ENCODE data around the gene TSSK3. TPM values are rescaled to one million over a fixed set of nuclear protein-coding genes. Genes with fewer than 3 reads are reported as not detected.

The TSSK3 gene
- total and polyA plus RNA-seq, 9 donors = 0.78 to 12.4 (median 4.0) TPM

DNA sequence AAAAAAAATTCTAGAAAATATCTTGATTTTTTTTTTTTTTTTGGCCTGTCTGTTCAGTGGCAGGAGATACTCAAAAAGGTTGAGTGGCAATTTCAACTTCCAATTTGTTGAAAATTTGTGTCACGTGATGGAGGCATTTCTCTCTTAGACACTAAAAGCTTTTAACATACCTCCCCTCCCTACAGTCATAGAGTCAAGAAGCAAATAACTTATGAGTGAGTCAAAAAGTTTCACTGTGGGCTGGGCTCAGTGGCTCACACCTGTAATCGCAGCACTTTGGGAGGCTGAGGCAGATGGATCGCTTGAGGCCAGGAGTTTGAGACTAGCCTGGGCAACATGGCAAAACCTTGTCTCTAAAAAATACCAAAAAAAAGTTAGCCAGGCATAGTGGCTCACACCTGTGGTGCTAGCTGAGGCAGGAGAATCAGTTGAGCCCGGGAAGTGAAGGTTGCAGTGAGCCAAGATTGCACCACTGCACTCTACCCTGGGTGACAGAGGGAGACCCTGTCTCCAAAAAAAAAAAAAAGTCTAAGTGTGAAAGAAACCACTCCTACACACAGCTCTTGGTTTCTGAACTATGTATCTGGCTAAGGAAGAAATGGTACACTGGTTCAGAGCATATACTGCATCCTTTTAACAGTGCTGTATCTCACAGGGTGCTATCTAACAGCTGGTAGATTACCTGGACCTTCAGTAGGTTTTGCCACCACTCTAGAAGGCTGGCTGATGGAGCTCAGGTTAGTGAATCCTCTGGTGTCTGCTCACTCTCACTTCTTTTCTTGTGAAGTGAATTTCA is 43.5 kb downstream of the TSSK3 start:
- H3K36me3 ChIP-seq = no peaks in the 10 kb centered on the region
- TF ChIP-seq POLR2A (IDR thresholded peaks at IDR 0.05) = no peak
- no peak for TF ChIP-seq EP300 (IDR thresholded peaks at IDR 0.05)
- TF ChIP-seq, protein P1, sequence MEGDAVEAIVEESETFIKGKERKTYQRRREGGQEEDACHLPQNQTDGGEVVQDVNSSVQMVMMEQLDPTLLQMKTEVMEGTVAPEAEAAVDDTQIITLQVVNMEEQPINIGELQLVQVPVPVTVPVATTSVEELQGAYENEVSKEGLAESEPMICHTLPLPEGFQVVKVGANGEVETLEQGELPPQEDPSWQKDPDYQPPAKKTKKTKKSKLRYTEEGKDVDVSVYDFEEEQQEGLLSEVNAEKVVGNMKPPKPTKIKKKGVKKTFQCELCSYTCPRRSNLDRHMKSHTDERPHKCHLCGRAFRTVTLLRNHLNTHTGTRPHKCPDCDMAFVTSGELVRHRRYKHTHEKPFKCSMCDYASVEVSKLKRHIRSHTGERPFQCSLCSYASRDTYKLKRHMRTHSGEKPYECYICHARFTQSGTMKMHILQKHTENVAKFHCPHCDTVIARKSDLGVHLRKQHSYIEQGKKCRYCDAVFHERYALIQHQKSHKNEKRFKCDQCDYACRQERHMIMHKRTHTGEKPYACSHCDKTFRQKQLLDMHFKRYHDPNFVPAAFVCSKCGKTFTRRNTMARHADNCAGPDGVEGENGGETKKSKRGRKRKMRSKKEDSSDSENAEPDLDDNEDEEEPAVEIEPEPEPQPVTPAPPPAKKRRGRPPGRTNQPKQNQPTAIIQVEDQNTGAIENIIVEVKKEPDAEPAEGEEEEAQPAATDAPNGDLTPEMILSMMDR (IDR thresholded peaks at IDR 0.05) = no peak
- H3K27ac ChIP-seq = no peak overlapping the region
- no peaks in the 10 kb centered on the region for H3K4me1 ChIP-seq (ENCODE audit: insufficient read depth)
- WGBS, 3 donors = 84 to 89% (median 88%) methylated on average over 4 of the region's 4 CpGs
- no peak for DNase-seq
- no peaks in the 10 kb centered on the region for H3K27me3 ChIP-seq
- H3K9me3 ChIP-seq = no peaks in the 10 kb centered on the region
- no peak overlapping the region for H3K4me3 ChIP-seq
- intact Hi-C loops (cut with DNase I) = loop anchor here in 1 of 4 donors (10.0 kb wide), 1 partner anchor 209 kb away; no protein-coding TSS in a partner anchor

DNA sequence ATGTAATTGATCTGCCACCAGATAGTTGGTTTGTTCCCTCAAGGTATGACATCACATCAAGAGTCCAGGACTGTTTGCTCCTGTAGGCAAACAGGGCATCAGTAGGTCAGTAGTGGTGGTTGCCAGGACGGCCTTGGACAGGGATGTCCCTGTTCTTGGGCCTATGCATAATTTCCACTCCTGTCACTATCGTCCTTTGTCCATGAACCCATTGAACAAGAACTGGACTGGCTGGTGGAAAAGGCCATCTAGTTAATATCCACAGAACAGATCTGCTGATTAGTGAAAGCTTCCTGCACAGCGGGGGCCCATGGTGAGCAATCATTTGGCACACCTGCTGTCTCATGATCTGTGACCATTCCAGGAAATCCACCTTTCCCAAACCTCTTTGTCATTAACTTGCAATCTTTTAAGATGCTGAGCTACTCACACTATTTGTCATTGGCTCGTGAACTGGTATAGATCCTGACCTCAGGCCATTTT is 44.3 kb downstream of the TSSK3 start:
- Histone ChIP-seq H3K4me3 (no peak overlapping the region), H3K36me3 (no peaks in the 10 kb centered on the region), H3K27ac (no peak overlapping the region), H3K9me3 (no peaks in the 10 kb centered on the region), H3K4me1 (ENCODE audit: insufficient read depth) (no peaks in the 10 kb centered on the region), H3K27me3 (no peaks in the 10 kb centered on the region)
- 94 to 97% (median 95%) methylated on average over 4 of the region's 4 CpGs for WGBS, 3 donors
- TF ChIP-seq, protein P1 (IDR thresholded peaks at IDR 0.05) = no peak
- no peak for TF ChIP-seq POLR2A (IDR thresholded peaks at IDR 0.05)
- no peak for TF ChIP-seq EP300 (IDR thresholded peaks at IDR 0.05)
- no peak for DNase-seq
- intact Hi-C loops (cut with DNase I) = loop anchor here in 1 of 4 donors (10.0 kb wide), 1 partner anchor 208 kb away; no protein-coding TSS in a partner anchor

DNA sequence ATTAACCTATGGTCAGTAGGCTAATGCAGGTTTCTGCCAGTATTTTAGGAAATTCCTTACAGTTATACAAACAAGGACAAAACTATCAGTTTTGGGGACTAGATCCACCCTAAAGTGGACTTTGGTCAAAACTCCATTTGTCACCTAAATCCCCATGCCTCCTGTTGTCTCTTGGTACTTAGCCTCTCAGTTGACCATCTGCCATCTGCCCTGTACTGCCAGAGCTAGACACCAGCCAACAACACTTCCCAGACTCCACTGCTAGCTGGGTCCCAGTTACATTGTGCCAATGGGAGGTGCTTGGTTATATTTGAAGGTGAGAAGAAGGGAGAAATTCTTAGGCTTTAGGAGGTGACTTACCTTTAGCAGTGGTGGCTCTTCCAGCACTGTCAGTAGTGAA is 48.9 kb downstream of the TSSK3 start:
- peaks cover 0 to 6% of the 10 kb centered on the region in 2 donors for H3K9me3 ChIP-seq
- no peaks in the 10 kb centered on the region for H3K36me3 ChIP-seq
- intact Hi-C loops (cut with DNase I) = no loop called here
- no peaks in the 10 kb centered on the region for H3K4me1 ChIP-seq (ENCODE audit: insufficient read depth)
- no peak overlapping the region for H3K4me3 ChIP-seq
- no peak for DNase-seq
- TF ChIP-seq POLR2A (IDR thresholded peaks at IDR 0.05) = no peak
- TF ChIP-seq, protein P1 (IDR thresholded peaks at IDR 0.05) = no peak
- no peak for TF ChIP-seq EP300 (IDR thresholded peaks at IDR 0.05)
- no peaks in the 10 kb centered on the region for H3K27me3 ChIP-seq
- no peak overlapping the region for H3K27ac ChIP-seq

DNA sequence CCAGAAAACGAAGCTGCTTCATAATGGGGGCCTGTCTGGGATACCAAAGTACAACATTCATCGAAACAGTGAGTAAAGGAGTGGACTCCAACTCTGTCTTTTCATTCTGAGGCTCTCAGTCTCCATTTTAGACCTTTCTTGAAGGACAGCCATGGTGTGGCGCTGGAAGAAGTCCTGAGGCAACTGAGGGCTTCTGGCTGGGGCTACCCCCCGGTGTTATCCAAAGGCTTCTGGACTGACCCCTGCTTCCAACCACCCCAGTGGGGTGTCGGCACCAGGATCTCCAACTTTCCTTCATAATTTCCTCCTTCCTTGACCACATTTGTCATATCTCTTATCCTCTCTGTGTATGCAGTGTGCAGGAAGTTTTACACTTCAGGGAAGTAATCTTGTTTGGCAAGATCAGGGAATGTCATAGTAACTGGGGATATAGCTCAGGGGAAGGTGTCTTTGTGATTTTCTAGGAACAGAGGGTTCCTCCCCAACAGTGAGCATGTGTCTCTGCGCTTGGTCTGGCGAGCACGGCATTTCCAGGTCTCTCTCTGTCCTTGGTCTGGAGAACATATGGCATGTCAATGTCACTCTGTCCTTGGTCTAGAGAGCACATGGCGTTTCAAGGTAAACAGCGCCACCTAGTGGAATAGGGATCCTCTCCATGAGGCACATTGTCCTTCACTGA is 51.3 kb downstream of the TSSK3 start:
- Histone ChIP-seq H3K27ac (no peak overlapping the region), H3K4me3 (no peak overlapping the region), H3K36me3 (no peaks in the 10 kb centered on the region), H3K27me3 (no peaks in the 10 kb centered on the region), H3K4me1 (ENCODE audit: insufficient read depth) (no peaks in the 10 kb centered on the region), H3K9me3 (peaks cover 0 to 6% of the 10 kb centered on the region in 2 donors)
- no peak for TF ChIP-seq EP300 (IDR thresholded peaks at IDR 0.05)
- TF ChIP-seq, protein P1 (IDR thresholded peaks at IDR 0.05) = peak in 2 of 3 donors; percentile 38 to 50
- DNase-seq = peak in 2 of 5 donors; percentile 42 to 64
- 48 to 55% (median 55%) methylated on average over 10 of the region's 10 CpGs for WGBS, 3 donors
- intact Hi-C loops (cut with DNase I) = no loop called here

Other genes with a start within 250 kb of the TSSK3 start
- 10 to 100 TPM; 24.3 to 71.9 (median 50.0) TPM for gene TXLNA, start 182.9 kb upstream of the TSSK3 start, total RNA-seq
- gene TXLNA, start 182.9 kb upstream of the TSSK3 start, polyA plus RNA-seq = 10 to 100 TPM; 23.9 to 33.2 TPM
- gene CCDC28B, start 161.9 kb upstream of the TSSK3 start, total RNA-seq = 1 to 10 TPM; 3.2 to 9.4 (median 6.2) TPM
- gene CCDC28B, start 161.9 kb upstream of the TSSK3 start, polyA plus RNA-seq = 1 to 10 TPM; 2.3 to 6.8 TPM
- gene IQCC, start 156.9 kb upstream of the TSSK3 start, total RNA-seq = 1 to 10 TPM; 2.3 to 3.6 (median 2.6) TPM
- 1 to 10 TPM; 2.3 to 4.7 TPM for gene IQCC, start 156.9 kb upstream of the TSSK3 start, polyA plus RNA-seq
- gene DCDC2B, start 153.4 kb upstream of the TSSK3 start, total RNA-seq = 10 to 100 TPM in 1 of 7 donors, 1 to 10 TPM in 1, under 1 TPM in 2, not detected in 3; 0.22 to 13.3 (median 0.99) TPM
- gene DCDC2B, start 153.4 kb upstream of the TSSK3 start, polyA plus RNA-seq = under 1 TPM in 1 of 2 donors, not detected in 1; 0.05 TPM
- 10 to 100 TPM; 11.6 to 34.6 (median 24.6) TPM for gene TMEM234, start 140.2 kb upstream of the TSSK3 start, total RNA-seq
- gene TMEM234, start 140.2 kb upstream of the TSSK3 start, polyA plus RNA-seq = 10 to 100 TPM in 1 of 2 donors, 1 to 10 TPM in 1; 9.4 to 13.8 TPM
- 100 to 1,000 TPM; 140 to 194 (median 161) TPM for gene EIF3I, start 140.1 kb upstream of the TSSK3 start, total RNA-seq
- 100 to 1,000 TPM; 189 to 272 TPM for gene EIF3I, start 140.1 kb upstream of the TSSK3 start, polyA plus RNA-seq
- 1 to 10 TPM in 6 of 7 donors, not detected in 1; 1.5 to 7.8 (median 3.6) TPM for gene FAM167B, start 115.3 kb upstream of the TSSK3 start, total RNA-seq
- 1 to 10 TPM; 2.3 to 3.4 TPM for gene FAM167B, start 115.3 kb upstream of the TSSK3 start, polyA plus RNA-seq
- 1 to 10 TPM in 3 of 7 donors, under 1 TPM in 4; 0.35 to 1.4 (median 0.92) TPM for gene LCK, start 111.3 kb upstream of the TSSK3 start, total RNA-seq
- 1 to 10 TPM in 1 of 2 donors, under 1 TPM in 1; 0.69 to 2.8 TPM for gene LCK, start 111.3 kb upstream of the TSSK3 start, polyA plus RNA-seq
- gene HDAC1, start 70.5 kb upstream of the TSSK3 start, total RNA-seq = 100 to 1,000 TPM in 1 of 7 donors, 10 to 100 TPM in 6; 52.9 to 107 (median 89.2) TPM
- gene HDAC1, start 70.5 kb upstream of the TSSK3 start, polyA plus RNA-seq = 100 to 1,000 TPM in 1 of 2 donors, 10 to 100 TPM in 1; 66.7 to 101 TPM
- gene MARCKSL1, start 26.3 kb upstream of the TSSK3 start, total RNA-seq = 100 to 1,000 TPM; 105 to 667 (median 335) TPM
- 100 to 1,000 TPM; 226 to 268 TPM for gene MARCKSL1, start 26.3 kb upstream of the TSSK3 start, polyA plus RNA-seq
- gene FAM229A, start 54 bp upstream of the TSSK3 start, total RNA-seq = 10 to 100 TPM in 6 of 7 donors, 1 to 10 TPM in 1; 9.1 to 27.0 (median 15.5) TPM
- 10 to 100 TPM in 1 of 2 donors, 1 to 10 TPM in 1; 3.0 to 13.2 TPM for gene FAM229A, start 54 bp upstream of the TSSK3 start, polyA plus RNA-seq
- gene BSDC1, start 31.9 kb downstream of the TSSK3 start, total RNA-seq = 100 to 1,000 TPM in 1 of 7 donors, 10 to 100 TPM in 6; 54.9 to 107 (median 73.0) TPM
- gene BSDC1, start 31.9 kb downstream of the TSSK3 start, polyA plus RNA-seq = 10 to 100 TPM; 60.5 to 60.7 TPM
- gene ZBTB8B, start 102.5 kb downstream of the TSSK3 start, total RNA-seq = under 1 TPM; under 0.01 to 0.18 (median 0.10) TPM
- under 1 TPM; 0.04 to 0.10 TPM for gene ZBTB8B, start 102.5 kb downstream of the TSSK3 start, polyA plus RNA-seq
- 10 to 100 TPM in 5 of 7 donors, 1 to 10 TPM in 2; 5.6 to 13.9 (median 11.0) TPM for gene ZBTB8A, start 176.9 kb downstream of the TSSK3 start, total RNA-seq
- 1 to 10 TPM; 4.5 to 9.0 TPM for gene ZBTB8A, start 176.9 kb downstream of the TSSK3 start, polyA plus RNA-seq

Data from ovary (tissue), 9 donors.